Caco-2 (cell line): Measurements from ENCODE around the gene SPARC. TPM values are rescaled to one million over a fixed set of nuclear protein-coding genes. Genes with fewer than 3 reads are reported as not detected.

Experiments used
- BruUV-seq: library from RNA; stranded (reverse); fragments of 400-500 nt; replicated peaks from 2 replicates; lab custom pipeline; 2021; lab: Mats Ljungman, UMichigan
- CTCF ChIA-PET: fragments of 300-600 bp; sonication (Branson Sonifier 250); formaldehyde crosslinking; loops from one replicate; lab custom pipeline; 2022; ENCODE audit warnings: antibody characterized with exemption; lab: Charles Lee
- POLR2A ChIA-PET: fragments of 300-600 bp; sonication (Branson Sonifier 250); formaldehyde crosslinking; loops from one replicate; lab custom pipeline; 2022; ENCODE audit warnings: antibody characterized with exemption; lab: Charles Lee
- DNase-seq, 2 experiments: peaks; one replicate each; pipeline versions ENCODE4 v3.0.0 to v3.0.0-alpha.2; 2020 to 2022
- H3K27me3 ChIP-seq: replicated peaks from 2 replicates; pipeline ENCODE4 v1.6.0; 2011; ENCODE audit warnings: low read length; ENCODE audit not compliant: control insufficient read depth, insufficient read depth
- H3K36me3 ChIP-seq: 2 replicates; pipeline ENCODE4 v1.5.1; 2011; ENCODE audit warnings: low read length; ENCODE audit not compliant: control insufficient read depth, insufficient read depth
- H3K4me1 ChIP-seq: fragments of 250-450 bp; sonication (Bioruptor Pico); 2 replicates; pipeline ENCODE4 v1.5.1; 2020; ENCODE audit warnings: mild to moderate bottlenecking
- H3K4me3 ChIP-seq: 2 replicates; pipeline ENCODE4 v1.5.1; 2011; ENCODE audit warnings: low read depth, mild to moderate bottlenecking, control low read depth, low read length
- H3K9me3 ChIP-seq: fragments of 250-450 bp; sonication (Bioruptor Pico); 2 replicates; pipeline ENCODE4 v1.5.1; 2020; ENCODE audit warnings: mild to moderate bottlenecking, moderate library complexity
- H3K27ac Mint-ChIP-seq: one replicate; pipeline ENCODE4 v1.8.0; 2022; ENCODE audit warnings: mixed read lengths; ENCODE audit not compliant: unreplicated experiment
- H3K27me3 Mint-ChIP-seq: one replicate; pipeline ENCODE4 v1.8.0; 2022; ENCODE audit warnings: mixed read lengths; ENCODE audit not compliant: insufficient read depth, unreplicated experiment
- H3K36me3 Mint-ChIP-seq: one replicate; pipeline ENCODE4 v1.8.0; 2022; ENCODE audit warnings: mild to moderate bottlenecking, mixed read lengths; ENCODE audit not compliant: insufficient read depth, unreplicated experiment
- H3K4me1 Mint-ChIP-seq: one replicate; pipeline ENCODE4 v1.8.0; 2022; ENCODE audit warnings: low read depth, mixed read lengths; ENCODE audit not compliant: unreplicated experiment
- H3K4me3 Mint-ChIP-seq: one replicate; pipeline ENCODE4 v1.8.0; 2022; ENCODE audit warnings: mild to moderate bottlenecking, moderate library complexity, mixed read lengths; ENCODE audit not compliant: unreplicated experiment
- H3K9me3 Mint-ChIP-seq: one replicate; pipeline ENCODE4 v1.8.0; 2022; ENCODE audit warnings: mixed read lengths; ENCODE audit not compliant: unreplicated experiment
- CTCF ChIP-seq, 2 experiments: fragments of 200-600 bp in 1 of 2; IDR thresholded peaks; 1 replicate in 1 of 2; 2 replicates in 1 of 2; pipeline versions ENCODE4 v1.5.1 to v1.8.0; 2011 to 2022; ENCODE audit warnings: antibody characterized with exemption in 1 of 2, control low read depth in 1 of 2, inconsistent platforms in 1 of 2, low read depth in 1 of 2, low read length in 1 of 2, mild to moderate bottlenecking in 1 of 2, moderate library complexity in 1 of 2; ENCODE audit not compliant: insufficient read depth in 1 of 2, severe bottlenecking in 1 of 2, unreplicated experiment in 1 of 2
- intact Hi-C: fragments of 100-400 bp; cut with micrococcal nuclease; formaldehyde crosslinking; loops from one replicate; pipeline ENCODE4 v1.10.0; 2022; ENCODE audit not compliant: unreplicated experiment
- total RNA-seq: library from RNA; stranded (reverse); gene quantifications from 2 replicates; pipeline ENCODE4 v1.2.3, GENCODE V29; 2022

Gene SPARC
- total RNA-seq, 1 experiment from 2014 or later: 22.7 TPM

- POLR2A ChIA-PET: interaction anchor here (0.6 kb wide), 1 partner anchor 1102 kb away, joined by 3 read pairs; no protein-coding TSS in a partner anchor
- H3K36me3 Mint-ChIP-seq: no peaks in the 10 kb centered on the region
- intact Hi-C loops: loop anchor here (1.0 to 2.0 kb wide), 2 partner anchors 15 to 25 kb away; no protein-coding TSS in a partner anchor
- Histone ChIP-seq H3K36me3 (no peaks in the 10 kb centered on the region), H3K4me3 (no peak overlapping the region), H3K27me3 (no peaks in the 10 kb centered on the region), H3K4me1 (peaks cover 42% of the 10 kb centered on the region), H3K9me3 (no peaks in the 10 kb centered on the region)
- no peak for TF ChIP-seq CTCF (IDR thresholded peaks at IDR 0.05; ENCODE audit: insufficient read depth in 1 of 2, low read depth in 1 of 2, low read length in 1 of 2, severe bottlenecking in 1 of 2, unreplicated experiment in 1 of 2)
- no peak for DNase-seq
- no peak overlapping the region for H3K27ac Mint-ChIP-seq
- CTCF ChIA-PET: interaction anchor here (1.3 to 1.4 kb wide), 2 partner anchors 12 to 26 kb away, joined by 5 to 8 read pairs; no protein-coding TSS in a partner anchor
- no TSS peak for BruUV-seq
- no peaks in the 10 kb centered on the region for H3K9me3 Mint-ChIP-seq
- peaks cover 27% of the 10 kb centered on the region for H3K4me1 Mint-ChIP-seq
- H3K4me3 Mint-ChIP-seq: no peak overlapping the region
- H3K27me3 Mint-ChIP-seq: no peaks in the 10 kb centered on the region
These were observed 2.6 kb downstream of the SPARC start for GRCh38 chr5:151683986-151684588.

- peaks cover 27% of the 10 kb centered on the region for H3K4me1 Mint-ChIP-seq
- intact Hi-C loops: no loop called here
- DNase-seq: no peak
- H3K27me3 Mint-ChIP-seq: no peaks in the 10 kb centered on the region
- no TSS peak for BruUV-seq
- H3K36me3 Mint-ChIP-seq: no peaks in the 10 kb centered on the region
- Histone ChIP-seq H3K9me3 (no peaks in the 10 kb centered on the region), H3K36me3 (no peaks in the 10 kb centered on the region), H3K27me3 (no peaks in the 10 kb centered on the region), H3K4me3 (no peak overlapping the region), H3K4me1 (peaks cover 42% of the 10 kb centered on the region)
- ChIA-PET CTCF (no interaction called here), POLR2A (no interaction called here)
- peak overlapping the region; percentile 23 for H3K27ac Mint-ChIP-seq
- no peak for TF ChIP-seq CTCF (IDR thresholded peaks at IDR 0.05; ENCODE audit: insufficient read depth in 1 of 2, low read depth in 1 of 2, low read length in 1 of 2, severe bottlenecking in 1 of 2, unreplicated experiment in 1 of 2)
- no peaks in the 10 kb centered on the region for H3K9me3 Mint-ChIP-seq
- H3K4me3 Mint-ChIP-seq: no peak overlapping the region
These were observed 3.3 kb downstream of the SPARC start for GRCh38 chr5:151683444-151683843.

- no peak overlapping the region for H3K4me3 Mint-ChIP-seq
- H3K27ac Mint-ChIP-seq: peak overlapping the region; percentile 23
- ChIA-PET CTCF (no interaction called here), POLR2A (no interaction called here)
- Histone ChIP-seq H3K4me1 (peaks cover 42% of the 10 kb centered on the region), H3K4me3 (no peak overlapping the region), H3K9me3 (no peaks in the 10 kb centered on the region), H3K27me3 (no peaks in the 10 kb centered on the region), H3K36me3 (no peaks in the 10 kb centered on the region)
- DNase-seq: no peak
- intact Hi-C loops: no loop called here
- BruUV-seq: no TSS peak
- no peaks in the 10 kb centered on the region for H3K9me3 Mint-ChIP-seq
- H3K27me3 Mint-ChIP-seq: no peaks in the 10 kb centered on the region
- TF ChIP-seq CTCF (IDR thresholded peaks at IDR 0.05; ENCODE audit: insufficient read depth in 1 of 2, low read depth in 1 of 2, low read length in 1 of 2, severe bottlenecking in 1 of 2, unreplicated experiment in 1 of 2): no peak
- H3K36me3 Mint-ChIP-seq: no peaks in the 10 kb centered on the region
- H3K4me1 Mint-ChIP-seq: peaks cover 27% of the 10 kb centered on the region
These were observed 3.9 kb downstream of the SPARC start for GRCh38 chr5:151682751-151683331.
